Measurements from ENCODE around the gene RGPD4. TPM values are rescaled to one million over a fixed set of nuclear protein-coding genes. Genes with fewer than 3 reads are reported as not detected.
"Not testable (repeated sequence)": the region's sequence is repeated elsewhere in the genome, so short reads cannot be mapped to it uniquely, and the experiment has no call there.

The RGPD4 gene
- total RNA-seq, result under 0.01 TPM in 1 of 2 replicates, not detected in the other

DNA sequence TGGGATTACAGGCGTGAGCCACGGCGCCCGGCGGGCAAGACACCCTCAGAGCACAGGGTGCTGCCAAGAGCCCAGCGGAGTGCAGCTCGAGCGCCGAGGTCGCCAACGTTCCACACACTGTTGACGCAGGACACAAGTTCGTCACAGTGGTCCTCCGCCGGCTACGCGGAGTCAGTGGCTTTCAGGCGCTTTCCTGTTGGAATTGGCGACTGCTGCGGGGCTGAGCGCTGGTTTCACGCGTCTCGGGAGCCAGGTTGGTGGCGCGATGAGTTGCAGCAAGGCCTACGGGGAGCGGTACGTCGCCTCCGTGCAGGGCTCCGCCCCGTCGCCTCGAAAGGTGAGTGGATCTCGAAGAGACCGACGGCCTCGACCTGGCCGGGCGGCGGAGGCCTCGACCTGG lies at the start of gene RGPD4:
Gene RGPD4, plus strand, starts transcription at position 144 of the 400 bp plus-strand sequence. Its CDS starts 122 bp downstream, at position 266.
- not testable (repeated sequence) for H3K4me2 ChIP-seq (ENCODE audit: insufficient read depth, low read length); DNase-seq (ENCODE audit: insufficient read length, low spot score, missing footprints); H3K79me2 ChIP-seq (ENCODE audit: insufficient read depth, low read length); H3K27ac ChIP-seq (ENCODE audit: low read depth, low read length); H2AFZ ChIP-seq (ENCODE audit: low read length); H3K36me3 ChIP-seq (ENCODE audit: insufficient read depth, low read length); H3K9me3 ChIP-seq (ENCODE audit: low read depth, low read length); H3K27me3 ChIP-seq (ENCODE audit: insufficient read depth, low read length); H3K4me3 ChIP-seq (ENCODE audit: insufficient read depth, low read length); H4K20me1 ChIP-seq (ENCODE audit: insufficient read depth, low read length); H3K4me1 ChIP-seq (ENCODE audit: insufficient read depth, low read length)

DNA sequence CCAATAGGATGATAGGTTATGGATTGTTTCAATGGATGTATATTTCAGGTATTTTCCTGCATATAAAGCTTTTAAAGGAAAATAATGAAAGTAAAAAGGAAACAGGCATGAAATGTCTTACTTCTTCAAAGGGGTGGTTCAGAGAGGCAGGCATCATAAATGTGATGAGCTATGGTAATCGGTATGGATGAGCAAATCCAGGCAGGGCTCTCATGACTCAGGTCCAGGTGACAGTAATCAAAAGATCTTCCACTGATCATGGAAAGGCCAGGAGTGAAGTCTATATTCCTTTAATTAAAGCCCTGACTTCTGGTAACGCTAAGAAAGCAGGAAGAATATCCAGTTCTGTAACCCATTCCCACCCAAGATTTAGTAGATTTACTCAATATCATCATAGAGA lies 48.7 kb upstream of the RGPD4 start:
- H3K4me2 ChIP-seq (ENCODE audit: insufficient read depth, low read length), result no peak overlapping the region
- TF ChIP-seq, protein P1, sequence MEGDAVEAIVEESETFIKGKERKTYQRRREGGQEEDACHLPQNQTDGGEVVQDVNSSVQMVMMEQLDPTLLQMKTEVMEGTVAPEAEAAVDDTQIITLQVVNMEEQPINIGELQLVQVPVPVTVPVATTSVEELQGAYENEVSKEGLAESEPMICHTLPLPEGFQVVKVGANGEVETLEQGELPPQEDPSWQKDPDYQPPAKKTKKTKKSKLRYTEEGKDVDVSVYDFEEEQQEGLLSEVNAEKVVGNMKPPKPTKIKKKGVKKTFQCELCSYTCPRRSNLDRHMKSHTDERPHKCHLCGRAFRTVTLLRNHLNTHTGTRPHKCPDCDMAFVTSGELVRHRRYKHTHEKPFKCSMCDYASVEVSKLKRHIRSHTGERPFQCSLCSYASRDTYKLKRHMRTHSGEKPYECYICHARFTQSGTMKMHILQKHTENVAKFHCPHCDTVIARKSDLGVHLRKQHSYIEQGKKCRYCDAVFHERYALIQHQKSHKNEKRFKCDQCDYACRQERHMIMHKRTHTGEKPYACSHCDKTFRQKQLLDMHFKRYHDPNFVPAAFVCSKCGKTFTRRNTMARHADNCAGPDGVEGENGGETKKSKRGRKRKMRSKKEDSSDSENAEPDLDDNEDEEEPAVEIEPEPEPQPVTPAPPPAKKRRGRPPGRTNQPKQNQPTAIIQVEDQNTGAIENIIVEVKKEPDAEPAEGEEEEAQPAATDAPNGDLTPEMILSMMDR (IDR thresholded peaks at IDR 0.05; ENCODE audit: extremely low read depth, low read depth, low read length), result no peak

DNA sequence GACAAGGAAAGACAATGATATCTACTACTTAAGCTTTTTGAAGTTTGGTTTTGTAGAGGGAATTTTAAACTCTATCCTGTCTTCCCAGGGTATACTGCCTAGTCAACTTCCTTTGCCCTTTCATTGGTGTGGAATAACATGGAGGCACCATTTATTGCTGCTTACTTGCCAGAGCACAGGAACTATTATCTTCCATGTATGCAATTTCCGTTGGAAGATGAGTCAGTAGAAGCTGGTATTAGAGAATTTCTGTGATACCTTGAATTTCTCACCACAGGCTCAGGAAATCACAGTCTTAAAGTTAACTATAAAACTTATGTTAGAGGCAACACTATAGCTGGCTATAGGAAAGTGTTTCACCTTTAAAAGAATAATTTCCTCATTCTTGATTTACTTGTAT lies 40.9 kb upstream of the RGPD4 start:
- Histone ChIP-seq H3K79me2 (ENCODE audit: insufficient read depth, low read length) (no peaks in the 10 kb centered on the region), H3K4me3 (ENCODE audit: insufficient read depth, low read length) (no peak overlapping the region), H2AFZ (ENCODE audit: low read length) (no peak overlapping the region), H3K27me3 (ENCODE audit: insufficient read depth, low read length) (no peaks in the 10 kb centered on the region), H3K36me3 (ENCODE audit: insufficient read depth, low read length) (no peaks in the 10 kb centered on the region), H3K4me2 (ENCODE audit: insufficient read depth, low read length) (no peak overlapping the region), H4K20me1 (ENCODE audit: insufficient read depth, low read length) (no peaks in the 10 kb centered on the region), H3K27ac (ENCODE audit: low read depth, low read length) (no peak overlapping the region), H3K9me3 (ENCODE audit: low read depth, low read length) (no peaks in the 10 kb centered on the region), H3K4me1 (ENCODE audit: insufficient read depth, low read length) (no peaks in the 10 kb centered on the region)
- TF ChIP-seq, protein P1 (IDR thresholded peaks at IDR 0.05; ENCODE audit: extremely low read depth, low read depth, low read length), result no peak
- DNase-seq (ENCODE audit: insufficient read length, low spot score, missing footprints), result no peak

More for the DNA sequence above, 48.7 kb upstream of the RGPD4 start:
- Histone ChIP-seq H3K9me3 (ENCODE audit: low read depth, low read length) (no peaks in the 10 kb centered on the region), H2AFZ (ENCODE audit: low read length) (no peak overlapping the region), H3K79me2 (ENCODE audit: insufficient read depth, low read length) (no peaks in the 10 kb centered on the region), H3K4me1 (ENCODE audit: insufficient read depth, low read length) (no peaks in the 10 kb centered on the region), H3K4me3 (ENCODE audit: insufficient read depth, low read length) (no peak overlapping the region), H3K27ac (ENCODE audit: low read depth, low read length) (no peak overlapping the region), H3K27me3 (ENCODE audit: insufficient read depth, low read length) (no peaks in the 10 kb centered on the region), H4K20me1 (ENCODE audit: insufficient read depth, low read length) (no peaks in the 10 kb centered on the region), H3K36me3 (ENCODE audit: insufficient read depth, low read length) (no peaks in the 10 kb centered on the region)
- DNase-seq (ENCODE audit: insufficient read length, low spot score, missing footprints), result no peak

DNA sequence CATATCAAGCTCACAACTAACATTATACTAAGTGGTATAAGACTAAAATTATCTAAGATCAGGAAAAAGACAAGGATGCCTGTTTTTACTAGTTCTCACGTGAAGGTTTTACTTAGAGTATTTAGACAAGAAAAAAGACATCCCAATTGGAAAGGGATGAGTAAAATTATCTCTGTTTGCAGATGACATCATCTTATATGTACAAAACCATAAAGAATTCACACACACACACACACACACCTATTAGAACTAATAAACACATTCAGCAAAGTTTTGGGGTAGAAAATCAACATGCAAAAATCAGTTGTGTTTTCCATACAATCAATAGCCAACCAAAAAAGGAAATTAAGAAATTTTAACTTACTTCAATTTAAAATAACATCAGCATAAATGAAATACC lies 35.9 kb upstream of the RGPD4 start:
- no peak overlapping the region for H2AFZ ChIP-seq (ENCODE audit: low read length)
- no peaks in the 10 kb centered on the region for H3K9me3 ChIP-seq (ENCODE audit: low read depth, low read length)
- no peaks in the 10 kb centered on the region for H4K20me1 ChIP-seq (ENCODE audit: insufficient read depth, low read length)
- TF ChIP-seq, protein P1 (IDR thresholded peaks at IDR 0.05; ENCODE audit: extremely low read depth, low read depth, low read length), result no peak
- no peak overlapping the region for H3K27ac ChIP-seq (ENCODE audit: low read depth, low read length)
- no peak overlapping the region for H3K4me3 ChIP-seq (ENCODE audit: insufficient read depth, low read length)
- H3K36me3 ChIP-seq (ENCODE audit: insufficient read depth, low read length), result no peaks in the 10 kb centered on the region
- no peaks in the 10 kb centered on the region for H3K4me1 ChIP-seq (ENCODE audit: insufficient read depth, low read length)
- DNase-seq (ENCODE audit: insufficient read length, low spot score, missing footprints), result no peak
- H3K4me2 ChIP-seq (ENCODE audit: insufficient read depth, low read length), result no peak overlapping the region
- no peaks in the 10 kb centered on the region for H3K27me3 ChIP-seq (ENCODE audit: insufficient read depth, low read length)
- no peaks in the 10 kb centered on the region for H3K79me2 ChIP-seq (ENCODE audit: insufficient read depth, low read length)
